Trophoblast cell (in vitro differentiated cells and primary cell): ENCODE data around the gene LBP.
A peak's percentile ranks its signal among the peaks of the same experiment; 100 is the strongest.

Experiments
- DNase-seq, 2 donors: peaks; one replicate each; pipeline ENCODE4 v3.0.0-alpha.2; 2016
- H2AFZ ChIP-seq: 2 replicates; pipeline ENCODE4 v1.6.1; 2013; ENCODE audit warnings: low read length, moderate library complexity, mild to moderate bottlenecking; ENCODE audit not compliant: insufficient read depth, poor library complexity
- H2AK5ac ChIP-seq: 2 replicates; pipeline ENCODE4 v1.6.1; 2013; ENCODE audit warnings: mild to moderate bottlenecking, low read length
- H2BK120ac ChIP-seq: 2 replicates; pipeline ENCODE4 v1.6.1; 2013; ENCODE audit warnings: low read length, mild to moderate bottlenecking, moderate library complexity; ENCODE audit not compliant: insufficient read depth, poor library complexity
- H2BK12ac ChIP-seq: 2 replicates; pipeline ENCODE4 v1.6.1; 2013; ENCODE audit warnings: mild to moderate bottlenecking, low read length, moderate library complexity
- H2BK5ac ChIP-seq: 2 replicates; pipeline ENCODE4 v1.6.1; 2013; ENCODE audit warnings: low read length, low read depth, moderate library complexity, mild to moderate bottlenecking; ENCODE audit not compliant: poor library complexity
- H3K14ac ChIP-seq: 2 replicates; pipeline ENCODE4 v1.6.1; 2013; ENCODE audit warnings: mild to moderate bottlenecking, low read length
- H3K18ac ChIP-seq: 2 replicates; pipeline ENCODE4 v1.6.1; 2013; ENCODE audit warnings: mild to moderate bottlenecking, low read length
- H3K23ac ChIP-seq: 2 replicates; pipeline ENCODE4 v1.6.1; 2013; ENCODE audit warnings: low read length
- H3K27ac ChIP-seq: 2 replicates; pipeline ENCODE4 v1.5.1; 2013; ENCODE audit warnings: low read depth, mild to moderate bottlenecking, inconsistent platforms, low read length, moderate library complexity
- H3K27me3 ChIP-seq: 2 replicates; pipeline ENCODE4 v1.6.1; 2013; ENCODE audit warnings: inconsistent platforms, mild to moderate bottlenecking, low read length, moderate library complexity; ENCODE audit not compliant: insufficient read depth
- H3K36me3 ChIP-seq, 2 experiments: 1 replicate in 1 of 2; 2 replicates in 1 of 2; pipeline ENCODE4 v1.6.1; 2013; ENCODE audit warnings: low read length in 2 of 2, mild to moderate bottlenecking in 2 of 2, moderate library complexity in 1 of 2; ENCODE audit not compliant: insufficient read depth in 2 of 2, control insufficient read depth in 1 of 2
- H3K4ac ChIP-seq: 2 replicates; pipeline ENCODE4 v1.6.1; 2013; ENCODE audit warnings: low read depth, mild to moderate bottlenecking, low read length, moderate library complexity
- H3K4me1 ChIP-seq, 2 experiments: 1 replicate in 1 of 2; 2 replicates in 1 of 2; pipeline ENCODE4 v1.6.1; 2013; ENCODE audit warnings: low read length in 2 of 2, mild to moderate bottlenecking in 2 of 2, moderate library complexity in 1 of 2; ENCODE audit not compliant: insufficient read depth in 2 of 2, control insufficient read depth in 1 of 2
- H3K4me2 ChIP-seq: 2 replicates; pipeline ENCODE4 v1.6.1; 2013; ENCODE audit warnings: inconsistent platforms, mild to moderate bottlenecking, low read length, moderate library complexity
- H3K4me3 ChIP-seq: 2 replicates; pipeline ENCODE4 v1.5.1; 2013; ENCODE audit warnings: mild to moderate bottlenecking, low read depth, low read length, inconsistent platforms
- H3K79me1 ChIP-seq: one replicate; pipeline ENCODE4 v1.6.1; 2013; ENCODE audit warnings: low read length
- H3K79me2 ChIP-seq: 2 replicates; pipeline ENCODE4 v1.6.1; 2013; ENCODE audit warnings: low read length, mild to moderate bottlenecking; ENCODE audit not compliant: control insufficient read depth, insufficient read depth, poor library complexity
- H3K9ac ChIP-seq: 2 replicates; pipeline ENCODE4 v1.6.1; 2013; ENCODE audit warnings: mild to moderate bottlenecking, low read length
- H3K9me3 ChIP-seq: 2 replicates; pipeline ENCODE4 v1.6.1; 2013; ENCODE audit warnings: low read depth, mild to moderate bottlenecking, control low read depth, inconsistent platforms, low read length; ENCODE audit not compliant: insufficient read depth
- H4K12ac ChIP-seq: 2 replicates; pipeline ENCODE4 v1.6.1; 2013; ENCODE audit warnings: low read depth, mild to moderate bottlenecking, low read length, moderate library complexity
- H4K8ac ChIP-seq: 2 replicates; pipeline ENCODE4 v1.6.1; 2013; ENCODE audit warnings: low read depth, mild to moderate bottlenecking, low read length, moderate library complexity
- H4K91ac ChIP-seq: one replicate; pipeline ENCODE4 v1.6.1; 2013; ENCODE audit warnings: low read depth, mild to moderate bottlenecking, low read length, moderate library complexity
- WGBS: extraction: QIAGEN DNeasy Blood & Tissue Kit; methylation state at CpG from one replicate; pipeline ENCODE4 v1.1.7; 2013; ENCODE audit warnings: missing lambda C conversion rate; ENCODE audit not compliant: insufficient read length, insufficient coverage; ENCODE audit errors: extremely low coverage; 5-methylcytosine and 5-hydroxymethylcytosine counted together

Gene LBP

DNA sequence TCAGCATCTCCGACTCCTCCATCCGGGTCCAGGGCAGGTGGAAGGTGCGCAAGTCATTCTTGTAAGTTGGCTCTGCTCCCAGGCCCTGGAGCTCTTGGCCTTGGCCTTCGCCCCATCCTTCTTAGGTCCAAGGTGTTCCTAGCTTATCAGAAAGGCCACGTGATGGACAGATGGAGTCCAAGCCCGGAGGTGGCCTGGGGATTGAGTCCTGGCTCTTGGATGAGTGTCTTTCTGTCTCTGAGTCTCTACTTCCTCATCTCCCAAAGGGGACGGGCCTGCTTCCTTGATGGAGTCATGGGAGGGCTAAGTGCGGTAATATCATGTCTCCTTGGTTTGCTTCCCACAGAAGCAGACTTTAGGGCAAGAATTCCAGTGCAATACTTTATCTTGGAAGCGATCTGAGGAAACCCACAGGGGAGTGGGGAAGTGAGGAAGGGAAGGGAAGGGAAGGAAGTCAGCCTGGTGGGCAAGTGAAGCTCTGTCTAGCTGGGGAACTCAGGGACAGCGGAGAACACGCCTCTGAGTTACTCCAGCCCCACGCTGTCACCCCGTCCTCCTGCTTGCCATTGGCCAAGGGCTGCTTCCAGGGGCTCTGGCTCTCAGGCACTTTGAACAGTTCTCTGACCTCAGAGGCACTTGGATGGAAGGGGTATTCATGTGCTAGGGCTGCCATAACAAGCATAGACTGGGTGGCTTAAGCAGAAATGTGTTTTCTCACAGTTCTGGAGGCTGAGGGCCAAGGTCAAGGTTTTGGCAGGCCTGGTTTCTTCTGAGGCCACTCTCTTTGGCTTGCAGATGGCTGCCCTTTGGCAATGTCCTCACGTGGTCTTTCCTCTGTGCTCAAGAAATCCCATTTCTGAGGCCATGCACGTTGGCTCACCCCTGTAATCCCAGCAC lies 4.8 kb downstream of the LBP start:
- H2BK120ac ChIP-seq, result no peak overlapping the region
- no peak overlapping the region for H3K4me2 ChIP-seq
- no peak for DNase-seq
- peaks cover 1% of the 10 kb centered on the region for H3K9me3 ChIP-seq
- H2BK12ac ChIP-seq, result no peak overlapping the region
- H3K23ac ChIP-seq, result no peak overlapping the region
- H2AK5ac ChIP-seq, result no peak overlapping the region
- H3K79me2 ChIP-seq, result no peaks in the 10 kb centered on the region
- no peak overlapping the region for H3K9ac ChIP-seq
- no peaks in the 10 kb centered on the region for H3K4me1 ChIP-seq
- no peak overlapping the region for H3K14ac ChIP-seq
- H3K4me3 ChIP-seq, result peak overlapping the region; percentile 6
- H3K79me1 ChIP-seq, result no peaks in the 10 kb centered on the region
- no peak overlapping the region for H3K18ac ChIP-seq
- no CpG with 5 or more reads among the region's 15 CpGs for WGBS
- H3K36me3 ChIP-seq, result no peaks in the 10 kb centered on the region
- no peak overlapping the region for H3K4ac ChIP-seq
- no peak overlapping the region for H4K91ac ChIP-seq
- no peaks in the 10 kb centered on the region for H3K27me3 ChIP-seq
- no peak overlapping the region for H2BK5ac ChIP-seq
- H4K12ac ChIP-seq, result no peak overlapping the region
- H2AFZ ChIP-seq, result no peak overlapping the region
- H4K8ac ChIP-seq, result no peak overlapping the region
- no peak overlapping the region for H3K27ac ChIP-seq

DNA sequence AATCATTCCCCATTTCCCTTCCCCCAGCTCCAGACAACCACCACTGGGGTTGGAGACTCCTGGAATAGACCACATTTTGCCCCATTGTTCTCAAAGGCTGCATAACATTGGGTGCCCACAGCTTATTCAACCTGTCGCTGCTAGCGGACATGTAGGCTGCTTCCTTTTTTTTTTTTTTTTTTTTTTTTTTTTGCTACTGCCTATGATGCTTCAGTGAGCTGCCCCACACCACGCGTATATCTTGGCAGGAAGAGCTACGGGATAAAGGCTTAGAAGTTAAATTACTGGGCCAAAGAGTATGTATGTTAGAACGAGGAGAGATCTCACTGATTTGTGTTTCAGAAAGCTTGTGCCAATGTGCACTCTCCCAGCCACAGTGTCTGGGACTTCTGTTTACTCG lies 7.0 kb downstream of the LBP start:
- H3K27ac ChIP-seq, result no peak overlapping the region
- no peak overlapping the region for H2BK5ac ChIP-seq
- H2BK120ac ChIP-seq, result no peak overlapping the region
- no peak overlapping the region for H3K9ac ChIP-seq
- no peaks in the 10 kb centered on the region for H3K4me1 ChIP-seq
- no peak overlapping the region for H3K4me2 ChIP-seq
- H3K18ac ChIP-seq, result no peak overlapping the region
- DNase-seq, result no peak
- peaks cover 3% of the 10 kb centered on the region for H3K9me3 ChIP-seq
- no peak overlapping the region for H4K8ac ChIP-seq
- no peak overlapping the region for H2BK12ac ChIP-seq
- no peaks in the 10 kb centered on the region for H3K79me2 ChIP-seq
- no peak overlapping the region for H3K4ac ChIP-seq
- no peak overlapping the region for H3K14ac ChIP-seq
- no peaks in the 10 kb centered on the region for H3K27me3 ChIP-seq
- H4K91ac ChIP-seq, result no peak overlapping the region
- no peaks in the 10 kb centered on the region for H3K36me3 ChIP-seq
- no peak overlapping the region for H2AFZ ChIP-seq
- H3K23ac ChIP-seq, result no peak overlapping the region
- H4K12ac ChIP-seq, result no peak overlapping the region
- WGBS, result no CpG with 5 or more reads among the region's 7 CpGs
- no peak overlapping the region for H3K4me3 ChIP-seq
- no peak overlapping the region for H2AK5ac ChIP-seq
- H3K79me1 ChIP-seq, result no peaks in the 10 kb centered on the region

- Histone ChIP-seq H3K27me3 (no peaks in the 10 kb centered on the region), H3K9me3 (peaks cover 3% of the 10 kb centered on the region), H4K8ac (no peak overlapping the region), H4K12ac (no peak overlapping the region), H2BK12ac (no peak overlapping the region), H3K4me3 (no peak overlapping the region), H3K9ac (no peak overlapping the region), H3K27ac (no peak overlapping the region), H2BK120ac (no peak overlapping the region), H3K18ac (no peak overlapping the region), H3K36me3 (no peaks in the 10 kb centered on the region), H3K79me1 (no peaks in the 10 kb centered on the region), H3K4ac (no peak overlapping the region), H3K4me1 (no peaks in the 10 kb centered on the region), H2AFZ (no peak overlapping the region), H2BK5ac (no peak overlapping the region), H3K4me2 (no peak overlapping the region), H4K91ac (no peak overlapping the region), H2AK5ac (no peak overlapping the region), H3K79me2 (no peaks in the 10 kb centered on the region), H3K14ac (no peak overlapping the region), H3K23ac (no peak overlapping the region)
- WGBS, result no CpG with 5 or more reads among the region's 10 CpGs
- no peak for DNase-seq
Measured at GRCh38 chr20:38354227-38354626, 7.9 kb downstream of the LBP start.

GRCh38 chr20:38355161-38356012 lies 9.1 kb downstream of the LBP start:
- Histone ChIP-seq H3K4me1 (no peaks in the 10 kb centered on the region), H2AFZ (no peak overlapping the region), H3K4me3 (no peak overlapping the region), H3K36me3 (no peaks in the 10 kb centered on the region), H3K9me3 (peaks cover 3% of the 10 kb centered on the region), H2BK120ac (no peak overlapping the region), H2BK12ac (no peak overlapping the region), H4K12ac (no peak overlapping the region), H2BK5ac (no peak overlapping the region), H3K4ac (no peak overlapping the region), H3K79me2 (no peaks in the 10 kb centered on the region), H4K8ac (no peak overlapping the region), H3K79me1 (no peaks in the 10 kb centered on the region), H3K4me2 (no peak overlapping the region), H3K23ac (no peak overlapping the region), H3K27ac (no peak overlapping the region), H3K9ac (no peak overlapping the region), H4K91ac (no peak overlapping the region), H3K18ac (no peak overlapping the region), H3K14ac (no peak overlapping the region), H3K27me3 (no peaks in the 10 kb centered on the region), H2AK5ac (no peak overlapping the region)
- WGBS, result no CpG with 5 or more reads among the region's 18 CpGs
- DNase-seq, result no peak
